SK-N-MC (cell line): ENCODE measurements around the gene DEFB125.

ENCODE experiments used
- EZH2 ChIP-seq: fragments of 200-600 bp; sonication (generic); IDR thresholded peaks from one replicate; pipeline ENCODE4 v1.6.1; 2017; ENCODE audit warnings: antibody characterized with exemption
- FOXP2 ChIP-seq: optimal IDR thresholded peaks from 2 replicates; pipeline ENCODE3; 2011; ENCODE audit warnings: mild to moderate bottlenecking, moderate library complexity; ENCODE audit not compliant: insufficient read depth; ENCODE audit errors: extremely low read length, control extremely low read depth
- POLR2AphosphoS5 ChIP-seq: IDR thresholded peaks from 2 replicates; pipeline ENCODE4 v1.6.1; 2012; ENCODE audit warnings: mild to moderate bottlenecking, low read depth, low read length, borderline replicate concordance

GRCh38 chr20:78338-78737 is 9.1 kb upstream of the DEFB125 start:
- TF ChIP-seq FOXP2: no peak
- no peak for TF ChIP-seq POLR2AphosphoS5
- no peak for TF ChIP-seq EZH2
